NB4 (cell line): ENCODE measurements around the gene TP73.

Experiments used
- DNase-seq: peaks from one replicate; pipeline ENCODE4 v3.0.0; 2010; ENCODE audit warnings: low read depth
- H3K4me3 ChIP-seq: one replicate; pipeline ENCODE4 v1.5.1; 2011; ENCODE audit warnings: mild to moderate bottlenecking, low read depth, low read length, moderate library complexity
- MAX ChIP-seq: IDR thresholded peaks from 2 replicates; pipeline ENCODE4 v1.6.1; 2011; ENCODE audit warnings: low read depth, low read length
- MYC ChIP-seq: IDR thresholded peaks from 2 replicates; pipeline ENCODE4 v1.6.1; 2011; ENCODE audit warnings: low read depth, low read length
- POLR2A ChIP-seq: IDR thresholded peaks from 2 replicates; pipeline ENCODE4 v1.6.1; 2011; ENCODE audit warnings: mild to moderate bottlenecking; ENCODE audit not compliant: insufficient read length; ENCODE audit errors: extremely low read depth
- TF ChIP-seq, protein P1 (sequence below): IDR thresholded peaks from one replicate; pipeline ENCODE4 v1.5.1; 2012; ENCODE audit warnings: low read depth, low read length

The TP73 gene

GRCh38 chr1:3628445-3628844 lies 23.9 kb upstream of the TP73 start:
- TF ChIP-seq MAX (no peak), MYC (no peak), POLR2A (no peak)
- TF ChIP-seq, protein P1, sequence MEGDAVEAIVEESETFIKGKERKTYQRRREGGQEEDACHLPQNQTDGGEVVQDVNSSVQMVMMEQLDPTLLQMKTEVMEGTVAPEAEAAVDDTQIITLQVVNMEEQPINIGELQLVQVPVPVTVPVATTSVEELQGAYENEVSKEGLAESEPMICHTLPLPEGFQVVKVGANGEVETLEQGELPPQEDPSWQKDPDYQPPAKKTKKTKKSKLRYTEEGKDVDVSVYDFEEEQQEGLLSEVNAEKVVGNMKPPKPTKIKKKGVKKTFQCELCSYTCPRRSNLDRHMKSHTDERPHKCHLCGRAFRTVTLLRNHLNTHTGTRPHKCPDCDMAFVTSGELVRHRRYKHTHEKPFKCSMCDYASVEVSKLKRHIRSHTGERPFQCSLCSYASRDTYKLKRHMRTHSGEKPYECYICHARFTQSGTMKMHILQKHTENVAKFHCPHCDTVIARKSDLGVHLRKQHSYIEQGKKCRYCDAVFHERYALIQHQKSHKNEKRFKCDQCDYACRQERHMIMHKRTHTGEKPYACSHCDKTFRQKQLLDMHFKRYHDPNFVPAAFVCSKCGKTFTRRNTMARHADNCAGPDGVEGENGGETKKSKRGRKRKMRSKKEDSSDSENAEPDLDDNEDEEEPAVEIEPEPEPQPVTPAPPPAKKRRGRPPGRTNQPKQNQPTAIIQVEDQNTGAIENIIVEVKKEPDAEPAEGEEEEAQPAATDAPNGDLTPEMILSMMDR: no peak
- no peak for DNase-seq
- no peak overlapping the region for H3K4me3 ChIP-seq

DNA sequence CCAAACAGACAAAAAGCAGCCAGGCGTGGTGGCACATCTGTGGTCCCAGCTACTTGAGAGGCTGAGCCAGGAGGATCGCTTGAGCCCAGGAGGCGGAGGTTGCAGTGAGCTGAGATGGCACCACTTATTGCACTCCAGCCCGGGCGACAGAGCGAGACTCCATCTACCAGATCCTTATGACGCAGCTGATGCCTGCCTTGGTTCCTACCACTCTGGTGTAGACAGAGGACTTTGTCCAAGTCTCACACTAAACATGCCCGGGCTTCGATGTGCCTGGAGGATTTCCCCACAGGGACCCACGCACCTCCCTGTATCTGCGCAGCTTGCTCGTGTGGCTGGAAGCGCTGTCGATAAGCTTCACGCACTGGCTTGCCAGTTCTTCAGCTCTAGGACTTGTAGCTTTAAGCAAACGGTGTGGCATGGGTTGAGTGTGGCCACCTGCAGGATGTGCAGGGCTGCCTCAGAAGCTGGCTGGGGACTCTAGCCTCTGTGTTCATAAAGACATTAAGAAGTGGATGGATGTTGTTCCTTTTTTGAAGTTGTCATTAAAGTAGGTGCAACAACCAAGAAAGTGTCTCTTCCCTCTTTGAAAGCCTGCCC lies 22.7 kb upstream of the TP73 start:
- H3K4me3 ChIP-seq: no peak overlapping the region
- TF ChIP-seq MYC: no peak
- no peak for TF ChIP-seq POLR2A
- TF ChIP-seq, protein P1: no peak
- TF ChIP-seq MAX: no peak
- DNase-seq: no peak

DNA sequence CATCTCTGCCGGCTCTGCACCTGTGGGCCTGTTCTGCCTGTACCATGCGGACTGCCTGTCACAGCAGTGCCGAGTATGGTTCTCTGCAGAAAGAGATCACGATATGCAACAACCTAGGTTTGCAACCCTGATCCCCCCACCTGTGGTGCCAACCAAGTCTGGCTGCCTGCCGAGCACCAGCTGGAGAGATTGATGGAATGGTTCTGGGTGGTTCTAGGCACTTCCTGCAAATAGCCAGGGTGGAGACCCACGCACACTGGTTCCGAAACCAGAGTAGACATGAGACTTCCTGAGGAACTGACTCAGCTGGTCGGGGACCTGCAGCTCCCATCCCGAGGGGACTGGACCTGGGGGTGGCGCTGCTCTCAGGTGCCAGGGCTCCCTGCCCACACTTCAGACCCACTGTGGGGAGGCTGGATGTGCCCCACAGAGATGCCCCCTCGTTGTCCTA lies 22.1 kb upstream of the TP73 start:
- H3K4me3 ChIP-seq: no peak overlapping the region
- no peak for TF ChIP-seq POLR2A
- no peak for TF ChIP-seq MYC
- TF ChIP-seq MAX: no peak
- TF ChIP-seq, protein P1: no peak
- DNase-seq: no peak

- TF ChIP-seq MAX (no peak), POLR2A (no peak), MYC (no peak)
- TF ChIP-seq, protein P1: no peak
- DNase-seq: no peak
- no peak overlapping the region for H3K4me3 ChIP-seq
These were observed 21.4 kb upstream of the TP73 start for GRCh38 chr1:3630914-3631313.

- TF ChIP-seq MYC (no peak), MAX (no peak), POLR2A (no peak)
- TF ChIP-seq, protein P1: no peak
- no peak for DNase-seq
- H3K4me3 ChIP-seq: no peak overlapping the region
These were observed 20.7 kb upstream of the TP73 start for GRCh38 chr1:3631320-3632260.
